Spleen (tissue), 11 donors: ENCODE data around the gene CCDC124. TPM values are rescaled to one million over a fixed set of nuclear protein-coding genes. Genes with fewer than 3 reads are reported as not detected.

Source experiments
- DNase-seq: peaks from one replicate; pipeline ENCODE4 v3.0.0-alpha.2; 2020
- H3K27ac ChIP-seq, 8 donors: fragments of 200-600 bp; sonication (generic) in 7 of 8; 1 replicate in 4 of 8; 2 replicates in 4 of 8; pipeline versions ENCODE4 v1.5.0 to v1.8.0; 2016 to 2021; ENCODE audit warnings: inconsistent platforms in 4 of 8, mild to moderate bottlenecking in 4 of 8, moderate library complexity in 1 of 8
- H3K27me3 ChIP-seq, 7 donors: fragments of 200-600 bp; sonication (generic) in 6 of 7; replicated peaks in 1 of 7; 1 replicate in 4 of 7; 2 replicates in 3 of 7; pipeline versions ENCODE4 v1.5.0 to v1.8.0; 2016 to 2021; ENCODE audit warnings: inconsistent platforms in 3 of 7, mild to moderate bottlenecking in 1 of 7
- H3K36me3 ChIP-seq, 6 donors: fragments of 200-600 bp; sonication (generic) in 5 of 6; 1 replicate in 4 of 6; 2 replicates in 2 of 6; pipeline versions ENCODE4 v1.5.0 to v1.8.0; 2016 to 2021; ENCODE audit warnings: inconsistent platforms in 2 of 6
- H3K4me1 ChIP-seq, 6 donors: fragments of 200-600 bp; sonication (generic) in 5 of 6; 1 replicate in 3 of 6; 2 replicates in 3 of 6; pipeline versions ENCODE4 v1.5.0 to v1.8.0; 2016 to 2021; ENCODE audit warnings: inconsistent platforms in 3 of 6
- H3K4me3 ChIP-seq, 8 donors: fragments of 200-600 bp; sonication (generic) in 7 of 8; 1 replicate in 4 of 8; 2 replicates in 4 of 8; pipeline versions ENCODE4 v1.5.0 to v1.8.0; 2016 to 2021; ENCODE audit warnings: inconsistent platforms in 4 of 8, mild to moderate bottlenecking in 4 of 8, moderate library complexity in 2 of 8
- H3K9me3 ChIP-seq, 8 donors: fragments of 200-600 bp; sonication (generic) in 7 of 8; 1 replicate in 4 of 8; 2 replicates in 4 of 8; pipeline versions ENCODE4 v1.5.0 to v1.8.0; 2016 to 2021; ENCODE audit warnings: inconsistent platforms in 4 of 8
- CTCF ChIP-seq, 11 experiments: fragments of 200-600 bp in 7 of 11; fragments of 450-650 bp in 4 of 11; sonication (generic) in 4 of 11; IDR thresholded peaks in 8 of 11; conservative IDR thresholded peaks in 3 of 11; 1 replicate in 7 of 11; 2 replicates in 4 of 11; pipeline versions ENCODE4 v1.4.0 to v1.8.0; 2016 to 2021; ENCODE audit warnings: antibody characterized with exemption in 11 of 11, inconsistent platforms in 4 of 11, mild to moderate bottlenecking in 1 of 11
- POLR2A ChIP-seq, 3 donors: fragments of 450-650 bp; IDR thresholded peaks; one replicate each; pipeline ENCODE4 v1.5.1; 2017; ENCODE audit warnings: antibody characterized with exemption in 3 of 3, mild to moderate bottlenecking in 1 of 3
- POLR2AphosphoS5 ChIP-seq, 3 donors: sonication (generic); formaldehyde crosslinking; IDR thresholded peaks; one replicate each; pipeline ENCODE4 v1.5.1; 2017; ENCODE audit warnings: antibody characterized with exemption in 3 of 3
- WGBS, 5 donors: extraction: QIAGEN DNeasy Blood & Tissue Kit in 3 of 5; methylation state at CpG; one replicate each; pipeline versions ENCODE4 v1.1.5 to v1.1.7; 2013 to 2018; 5-methylcytosine and 5-hydroxymethylcytosine counted together
- intact Hi-C: fragments of 100-400 bp; cut with DNase I; formaldehyde crosslinking; loops from one replicate; pipeline ENCODE4 v1.15.0; 2023; ENCODE audit warnings: low total_unique reads
- polyA plus RNA-seq, 3 donors: library from polyadenylated mRNA; stranded (reverse); fragments of 200-250 nt; gene quantifications; one replicate each; pipeline ENCODE4 v1.2.1, GENCODE V29; 2013
- total RNA-seq, 7 donors: library from RNA; depleted of rRNA in 3 of 7; stranded (reverse); fragments of >200 nt in 3 of 7; fragmentation: NEBNext Ultra II Directional in 4 of 7; extraction: Animal tissue kit (Norgen Biotek cat#: 25700) in 4 of 7; gene quantifications; one replicate each; pipeline versions ENCODE4 v1.1.0 to v1.2.1, GENCODE V29; 2016 to 2021
- donor health status: healthy with polysubstance abuse.
- donor health status: DM: no; HTN: no; CAD: no; lungs with moderate emphysema.
- donor health status: DM: no; HTN: no; CAD: no.
- donor health status: Bipolar disorder and iron deficiency.
- donor health status: healthy.
- donor health status: DM: no; HTN: no; CAD: no.
- donor health status: DM: yes; HTN: yes; CAD: no.

The CCDC124 gene
- total and polyA plus RNA-seq, 10 donors, result 29.5 to 89.9 (median 43.0) TPM

- Histone ChIP-seq H3K4me3 (peak overlapping the region in 5 of 8 donors; percentile 70 to 93 (median 90)), H3K9me3 (no peaks in the 10 kb centered on the region), H3K27ac (no peak overlapping the region), H3K27me3 (peaks cover 27 to 62% (median 58%) of the 10 kb centered on the region in 7 donors), H3K4me1 (peaks cover 41 to 76% (median 66%) of the 10 kb centered on the region in 6 donors), H3K36me3 (peaks cover 0 to 7% (median 0%) of the 10 kb centered on the region in 6 donors)
- 9 to 18% (median 11%) methylated on average over 38 to 49 of the region's 49 CpGs for WGBS, 5 donors
- TF ChIP-seq POLR2AphosphoS5 (IDR thresholded peaks at IDR 0.05), result no peak
- intact Hi-C loops, result loop anchor here (10.0 kb wide), 1 partner anchor 106 kb away; no protein-coding TSS in a partner anchor
- DNase-seq, result peak; percentile 78
These were observed 16.4 kb downstream of the CCDC124 start for GRCh38 chr19:17948931-17949930.

- Histone ChIP-seq H3K27me3 (peaks cover 27 to 69% (median 63%) of the 10 kb centered on the region in 7 donors), H3K27ac (no peak overlapping the region), H3K36me3 (peaks cover 0 to 4% (median 0%) of the 10 kb centered on the region in 6 donors), H3K4me3 (peak overlapping the region in 2 of 8 donors; percentile 9 to 90), H3K4me1 (peaks cover 41 to 76% (median 66%) of the 10 kb centered on the region in 6 donors), H3K9me3 (no peaks in the 10 kb centered on the region)
- TF ChIP-seq CTCF (IDR thresholded peaks at IDR 0.05 in 8 of 11, conservative IDR thresholded peaks at IDR 0.05 in 3 of 11) (no peak), POLR2A (IDR thresholded peaks at IDR 0.05) (no peak), POLR2AphosphoS5 (IDR thresholded peaks at IDR 0.05) (no peak)
- DNase-seq, result peak; percentile 62
- 13 to 17% (median 17%) methylated on average over 11 of the region's 11 CpGs for WGBS, 5 donors
- intact Hi-C loops, result loop anchor here (10.0 kb wide), 1 partner anchor 105 kb away; no protein-coding TSS in a partner anchor
These were observed 17.1 kb downstream of the CCDC124 start for GRCh38 chr19:17949956-17950309.

GRCh38 chr19:17950310-17951156, 17.7 kb downstream of the CCDC124 start:
- intact Hi-C loops, result no loop called here
- H3K4me3 ChIP-seq, result peak overlapping the region in 3 of 8 donors; percentile 6 to 90 (median 9)
- H3K4me1 ChIP-seq, result peaks cover 41 to 76% (median 66%) of the 10 kb centered on the region in 6 donors
- H3K27ac ChIP-seq, result no peak overlapping the region
- WGBS, 5 donors, result 0 to 2% (median 1%) methylated on average over 46 to 48 of the region's 48 CpGs
- no peaks in the 10 kb centered on the region for H3K36me3 ChIP-seq
- TF ChIP-seq POLR2A (IDR thresholded peaks at IDR 0.05), result no peak
- no peak for TF ChIP-seq CTCF (IDR thresholded peaks at IDR 0.05 in 8 of 11, conservative IDR thresholded peaks at IDR 0.05 in 3 of 11)
- TF ChIP-seq POLR2AphosphoS5 (IDR thresholded peaks at IDR 0.05), result no peak
- peak; percentile 76 for DNase-seq
- no peaks in the 10 kb centered on the region for H3K9me3 ChIP-seq
- peaks cover 27 to 75% (median 69%) of the 10 kb centered on the region in 7 donors for H3K27me3 ChIP-seq

GRCh38 chr19:17951157-17951989, 18.6 kb downstream of the CCDC124 start:
- no peak for DNase-seq
- intact Hi-C loops, result no loop called here
- Histone ChIP-seq H3K4me1 (peaks cover 41 to 70% (median 62%) of the 10 kb centered on the region in 6 donors), H3K27me3 (peaks cover 27 to 84% (median 74%) of the 10 kb centered on the region in 7 donors), H3K36me3 (no peaks in the 10 kb centered on the region), H3K4me3 (peak overlapping the region in 2 of 8 donors; percentile 3 to 90), H3K9me3 (no peaks in the 10 kb centered on the region), H3K27ac (no peak overlapping the region)
- TF ChIP-seq POLR2AphosphoS5 (IDR thresholded peaks at IDR 0.05) (no peak), POLR2A (IDR thresholded peaks at IDR 0.05) (no peak), CTCF (IDR thresholded peaks at IDR 0.05 in 8 of 11, conservative IDR thresholded peaks at IDR 0.05 in 3 of 11) (no peak)
- 2 to 4% (median 2%) methylated on average over 30 to 33 of the region's 33 CpGs for WGBS, 5 donors
